ENCODE measurements around the gene COPS2. TPM values are rescaled to one million over a fixed set of nuclear protein-coding genes. Genes with fewer than 3 reads are reported as not detected.

COPS2 gene
- 30.6 and 30.8 TPM in 2 replicates for total RNA-seq

DNA sequence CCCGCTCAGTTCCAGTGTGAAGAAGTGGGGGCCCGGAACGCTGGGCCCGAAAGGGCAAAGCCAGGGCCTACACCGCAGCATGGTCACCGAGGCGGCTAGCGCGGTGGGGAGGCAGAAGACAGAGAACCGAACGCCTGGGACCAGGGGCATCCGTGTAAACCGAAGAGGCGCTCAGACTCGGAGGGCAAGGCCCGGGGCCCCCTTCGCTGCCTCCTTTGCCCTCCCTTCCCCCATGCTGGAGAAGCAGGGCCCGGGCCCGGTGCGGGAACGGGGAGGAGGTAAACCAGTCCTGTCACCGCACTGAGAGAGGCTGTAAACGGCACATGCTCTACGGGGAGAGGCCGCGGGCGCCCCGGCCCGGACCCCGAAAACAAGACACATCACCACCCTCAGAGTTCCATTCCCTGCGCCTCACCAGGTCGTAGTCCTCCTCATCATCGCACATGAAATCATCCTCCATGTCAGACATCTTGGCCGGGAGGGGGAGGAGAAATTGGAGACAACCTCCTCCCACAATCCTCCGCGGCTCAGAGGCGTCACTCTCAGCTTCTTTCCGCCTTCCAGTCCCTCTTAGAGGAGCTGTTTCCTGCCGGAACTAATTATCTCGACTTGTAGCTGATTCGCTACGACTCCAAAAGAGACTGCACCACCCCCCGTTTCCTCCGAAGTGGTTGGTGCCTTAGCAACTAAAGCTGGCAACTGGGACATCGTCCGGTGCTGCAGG, at the start of gene COPS2:
Gene COPS2, minus strand, starts transcription at position 490 of the 724 bp plus-strand sequence. Its CDS starts 21 bp downstream, at position 469.

DNA sequence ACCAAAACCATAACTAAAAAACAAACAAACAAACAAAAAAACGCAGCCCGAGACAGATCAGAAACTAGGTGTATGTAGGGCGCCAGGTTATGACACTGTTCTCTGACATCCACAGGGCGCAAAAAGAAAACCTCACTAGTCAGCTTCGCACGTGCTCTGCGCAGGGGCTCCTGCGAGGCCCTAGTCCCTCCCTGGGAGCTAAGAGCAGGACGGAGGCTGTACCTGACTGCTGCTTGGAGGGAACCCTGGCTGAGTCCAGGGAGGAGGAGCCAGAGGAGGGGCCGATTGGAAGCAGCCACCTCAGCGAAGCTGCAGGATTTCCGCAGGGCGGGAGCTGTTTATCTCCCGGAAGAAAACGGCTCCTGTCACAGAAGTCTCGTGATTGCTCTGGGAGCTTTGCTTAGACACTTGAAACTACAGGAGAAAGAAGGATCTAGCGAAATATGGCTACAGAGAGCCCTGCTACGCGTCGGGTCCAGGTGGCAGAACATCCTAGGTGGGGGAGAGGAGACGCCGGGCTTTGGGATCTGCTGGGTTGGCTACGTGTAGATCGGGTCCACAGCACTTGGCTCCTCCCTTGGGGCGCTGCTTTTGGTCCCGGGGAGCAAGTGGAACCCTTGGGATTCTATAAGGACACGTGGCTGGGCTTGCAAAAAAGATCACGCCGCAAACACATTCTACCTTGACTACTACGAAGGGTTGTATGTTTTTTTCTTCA, 14.6 kb upstream of the COPS2 start, which contains the start of gene GALK2:
Gene GALK2, plus strand, starts transcription at position 368 of the 718 bp plus-strand sequence. Its CDS starts 76 bp downstream, at position 444.

Other genes starting within 250 kb of the COPS2 start
- 0.67 and 0.74 TPM in 2 replicates for gene SHC4, start 191.7 kb downstream of the COPS2 start, total RNA-seq
- gene SECISBP2L, start 109.2 kb downstream of the COPS2 start, total RNA-seq = 8.6 and 9.6 TPM in 2 replicates
- gene GALK2, start 14.6 kb upstream of the COPS2 start, total RNA-seq = 36.9 and 42.2 TPM in 2 replicates

Measured in bronchus fibroblast of lung (primary cell).